ENCODE measurements around the gene GPD2.

GPD2 gene

GRCh38 chr2:156435718-156436496 lies at the start of gene GPD2:
TSS of gene GPD2 (plus strand) at chr2:156436379. CDS start at chr2:156476106, 39,727 bp downstream.
- no peaks in the 10 kb centered on the region for H3K4me1 ChIP-seq (ENCODE audit: insufficient read depth, insufficient read length)
- DNase-seq (ENCODE audit: low read depth, low spot score) = peak; percentile 84
- H3K9me3 ChIP-seq (ENCODE audit: insufficient read depth, low read length) = no peaks in the 10 kb centered on the region
- TF ChIP-seq SUZ12 (IDR thresholded peaks at IDR 0.05; ENCODE audit: extremely low read depth, insufficient read depth, insufficient read length) (no peak), YY1 (IDR thresholded peaks at IDR 0.05; ENCODE audit: insufficient read depth, insufficient read length) (no peak), ZNF274 (IDR thresholded peaks at IDR 0.05; ENCODE audit: low read depth, low read length) (no peak)
- H3K36me3 ChIP-seq (ENCODE audit: insufficient read depth, insufficient read length, low read length) = peaks cover under 1% of the 10 kb centered on the region
- peak within 1 kb of the TSS; percentile 97 for H3K9ac ChIP-seq (ENCODE audit: insufficient read length, low read depth)
- peak within 1 kb of the TSS; percentile 76 for H3K4me3 ChIP-seq (ENCODE audit: insufficient read length, low read depth)
- no peaks in the 10 kb centered on the region for H3K27me3 ChIP-seq (ENCODE audit: insufficient read depth, insufficient read length)

DNA sequence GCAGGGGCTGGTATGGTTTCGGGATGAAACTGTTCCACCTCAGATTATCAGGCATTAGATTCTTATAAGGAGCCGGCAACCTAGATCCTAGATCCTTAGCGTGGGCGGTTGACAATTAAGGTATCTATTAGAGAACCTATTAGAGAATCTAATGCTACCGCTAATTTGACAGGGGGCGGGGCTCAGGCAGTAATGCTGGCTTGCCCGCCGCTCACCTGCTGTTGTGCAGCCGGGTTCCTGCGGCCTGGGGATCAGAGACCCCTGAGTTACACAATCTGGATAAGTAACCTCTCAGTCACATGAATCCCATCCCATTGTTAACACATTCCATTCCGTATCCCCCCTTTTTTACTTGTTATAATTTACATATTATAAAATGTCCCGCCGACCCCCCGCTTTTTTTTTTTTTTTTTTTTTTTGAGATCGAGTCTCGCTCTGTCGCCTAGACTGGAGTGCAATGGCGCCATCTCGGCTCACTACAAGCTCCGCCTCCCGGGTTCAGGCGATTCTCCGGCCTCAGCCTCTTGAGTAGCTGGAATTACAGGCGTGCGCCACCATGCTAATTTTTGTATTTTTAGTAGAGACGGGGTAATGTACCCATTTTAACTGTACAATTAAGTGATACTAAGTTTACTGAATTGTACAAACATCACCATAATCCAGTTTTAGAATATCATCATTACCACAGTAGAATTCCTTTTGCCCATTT lies 42.0 kb upstream of the GPD2 start:
- Histone ChIP-seq H3K9me3 (ENCODE audit: insufficient read depth, low read length) (no peaks in the 10 kb centered on the region), H3K36me3 (ENCODE audit: insufficient read depth, insufficient read length, low read length) (no peaks in the 10 kb centered on the region), H3K27me3 (ENCODE audit: insufficient read depth, insufficient read length) (peaks cover 6% of the 10 kb centered on the region), H3K9ac (ENCODE audit: insufficient read length, low read depth) (no peak overlapping the region), H3K4me1 (ENCODE audit: insufficient read depth, insufficient read length) (no peaks in the 10 kb centered on the region), H3K4me3 (ENCODE audit: insufficient read length, low read depth) (no peak overlapping the region)
- DNase-seq (ENCODE audit: low read depth, low spot score) = no peak
- TF ChIP-seq YY1 (IDR thresholded peaks at IDR 0.05; ENCODE audit: insufficient read depth, insufficient read length) (no peak), SUZ12 (IDR thresholded peaks at IDR 0.05; ENCODE audit: extremely low read depth, insufficient read depth, insufficient read length) (no peak), ZNF274 (IDR thresholded peaks at IDR 0.05; ENCODE audit: low read depth, low read length) (no peak)

DNA sequence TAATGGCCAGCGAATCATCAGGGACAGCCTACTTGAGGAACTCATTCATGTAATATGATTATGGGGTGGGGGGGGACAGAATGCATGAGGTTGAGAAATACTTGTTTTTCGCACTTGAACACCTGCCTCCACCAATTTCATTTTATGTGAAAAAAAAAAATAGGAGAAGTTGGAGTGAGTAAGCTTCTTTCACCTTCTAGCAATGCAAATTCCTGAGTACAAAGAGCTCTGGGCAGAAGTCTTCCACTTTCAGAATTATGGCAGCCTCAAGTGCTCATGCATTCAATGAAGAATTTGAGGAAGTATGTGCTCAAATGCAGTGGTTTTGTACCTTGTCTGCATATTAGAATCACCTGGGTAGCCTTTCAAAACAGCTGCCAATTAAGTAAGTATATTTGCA lies 40.1 kb upstream of the GPD2 start:
- H3K27me3 ChIP-seq (ENCODE audit: insufficient read depth, insufficient read length) = peaks cover 11% of the 10 kb centered on the region
- no peaks in the 10 kb centered on the region for H3K36me3 ChIP-seq (ENCODE audit: insufficient read depth, insufficient read length, low read length)
- no peak overlapping the region for H3K4me3 ChIP-seq (ENCODE audit: insufficient read length, low read depth)
- DNase-seq (ENCODE audit: low read depth, low spot score) = no peak
- H3K4me1 ChIP-seq (ENCODE audit: insufficient read depth, insufficient read length) = no peaks in the 10 kb centered on the region
- H3K9ac ChIP-seq (ENCODE audit: insufficient read length, low read depth) = no peak overlapping the region
- TF ChIP-seq SUZ12 (IDR thresholded peaks at IDR 0.05; ENCODE audit: extremely low read depth, insufficient read depth, insufficient read length) (no peak), ZNF274 (IDR thresholded peaks at IDR 0.05; ENCODE audit: low read depth, low read length) (no peak), YY1 (IDR thresholded peaks at IDR 0.05; ENCODE audit: insufficient read depth, insufficient read length) (no peak)
- H3K9me3 ChIP-seq (ENCODE audit: insufficient read depth, low read length) = no peaks in the 10 kb centered on the region

DNA sequence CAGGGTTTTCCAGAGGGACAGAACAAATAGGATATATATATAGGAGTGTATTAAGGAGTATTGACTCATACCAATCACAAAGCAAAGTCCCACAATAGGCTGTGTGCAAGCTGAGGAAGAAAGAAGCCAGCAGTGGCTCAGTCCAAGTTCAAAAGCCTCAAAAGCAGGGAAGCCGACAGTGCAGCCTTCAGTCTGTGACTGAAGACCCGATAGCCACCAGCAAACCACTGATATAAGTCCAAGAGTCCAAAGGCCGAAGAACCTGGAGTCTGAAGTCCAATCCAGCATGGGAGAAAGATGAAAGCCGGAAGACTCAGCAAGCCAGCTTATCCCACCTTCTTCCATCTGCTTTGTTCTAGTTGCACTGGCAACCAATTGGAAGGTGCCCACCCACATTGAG lies 39.0 kb upstream of the GPD2 start:
- no peaks in the 10 kb centered on the region for H3K4me1 ChIP-seq (ENCODE audit: insufficient read depth, insufficient read length)
- H3K9ac ChIP-seq (ENCODE audit: insufficient read length, low read depth) = no peak overlapping the region
- no peak for DNase-seq (ENCODE audit: low read depth, low spot score)
- H3K36me3 ChIP-seq (ENCODE audit: insufficient read depth, insufficient read length, low read length) = no peaks in the 10 kb centered on the region
- H3K9me3 ChIP-seq (ENCODE audit: insufficient read depth, low read length) = no peaks in the 10 kb centered on the region
- no peak overlapping the region for H3K4me3 ChIP-seq (ENCODE audit: insufficient read length, low read depth)
- H3K27me3 ChIP-seq (ENCODE audit: insufficient read depth, insufficient read length) = peaks cover 11% of the 10 kb centered on the region
- TF ChIP-seq SUZ12 (IDR thresholded peaks at IDR 0.05; ENCODE audit: extremely low read depth, insufficient read depth, insufficient read length) (no peak), YY1 (IDR thresholded peaks at IDR 0.05; ENCODE audit: insufficient read depth, insufficient read length) (no peak), ZNF274 (IDR thresholded peaks at IDR 0.05; ENCODE audit: low read depth, low read length) (no peak)

GRCh38 chr2:156398176-156398575 lies 38.0 kb upstream of the GPD2 start:
- no peaks in the 10 kb centered on the region for H3K4me1 ChIP-seq (ENCODE audit: insufficient read depth, insufficient read length)
- no peak overlapping the region for H3K4me3 ChIP-seq (ENCODE audit: insufficient read length, low read depth)
- peaks cover 11% of the 10 kb centered on the region for H3K27me3 ChIP-seq (ENCODE audit: insufficient read depth, insufficient read length)
- no peaks in the 10 kb centered on the region for H3K9me3 ChIP-seq (ENCODE audit: insufficient read depth, low read length)
- no peaks in the 10 kb centered on the region for H3K36me3 ChIP-seq (ENCODE audit: insufficient read depth, insufficient read length, low read length)
- no peak for TF ChIP-seq SUZ12 (IDR thresholded peaks at IDR 0.05; ENCODE audit: extremely low read depth, insufficient read depth, insufficient read length)
- no peak for TF ChIP-seq ZNF274 (IDR thresholded peaks at IDR 0.05; ENCODE audit: low read depth, low read length)
- no peak for TF ChIP-seq YY1 (IDR thresholded peaks at IDR 0.05; ENCODE audit: insufficient read depth, insufficient read length)
- H3K9ac ChIP-seq (ENCODE audit: insufficient read length, low read depth) = no peak overlapping the region
- DNase-seq (ENCODE audit: low read depth, low spot score) = no peak

DNA sequence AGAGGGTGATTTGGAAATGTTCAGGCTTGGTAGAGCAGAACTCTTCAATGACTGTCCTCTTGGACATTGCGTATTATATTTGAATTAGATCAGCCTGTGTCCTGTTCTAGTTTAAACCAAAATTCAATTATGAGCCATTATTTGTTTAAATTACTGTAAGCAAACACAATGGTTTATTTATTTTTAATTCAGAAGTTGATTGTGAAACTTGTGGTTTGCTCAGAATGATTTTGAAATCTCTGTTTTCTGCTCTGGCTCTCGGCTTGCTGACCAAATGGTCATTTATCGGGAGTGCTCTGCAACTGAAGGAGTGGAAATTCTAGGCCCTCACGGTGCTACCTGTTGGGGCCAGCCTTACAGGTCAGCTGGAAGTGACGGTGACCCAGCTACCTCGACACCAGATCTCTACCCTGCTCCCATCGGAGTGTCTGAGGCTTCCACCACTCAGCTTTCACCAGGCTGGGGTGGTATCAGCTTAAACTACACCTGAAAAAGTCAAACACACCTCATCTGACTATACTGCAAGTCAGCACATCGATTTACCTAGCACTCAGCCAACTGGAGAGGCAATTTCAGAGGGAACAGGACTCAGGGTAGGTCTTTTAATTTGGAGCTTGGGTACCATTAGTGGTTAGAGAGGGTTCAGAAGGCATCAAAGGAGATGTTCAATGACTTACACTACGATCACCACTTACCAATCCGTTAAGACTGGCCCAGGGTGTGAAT lies 36.8 kb upstream of the GPD2 start:
- H3K36me3 ChIP-seq (ENCODE audit: insufficient read depth, insufficient read length, low read length) = no peaks in the 10 kb centered on the region
- TF ChIP-seq SUZ12 (IDR thresholded peaks at IDR 0.05; ENCODE audit: extremely low read depth, insufficient read depth, insufficient read length) (no peak), YY1 (IDR thresholded peaks at IDR 0.05; ENCODE audit: insufficient read depth, insufficient read length) (no peak), ZNF274 (IDR thresholded peaks at IDR 0.05; ENCODE audit: low read depth, low read length) (no peak)
- peaks cover 11% of the 10 kb centered on the region for H3K27me3 ChIP-seq (ENCODE audit: insufficient read depth, insufficient read length)
- no peaks in the 10 kb centered on the region for H3K4me1 ChIP-seq (ENCODE audit: insufficient read depth, insufficient read length)
- no peak for DNase-seq (ENCODE audit: low read depth, low spot score)
- peak overlapping the region; percentile 79 for H3K4me3 ChIP-seq (ENCODE audit: insufficient read length, low read depth)
- H3K9ac ChIP-seq (ENCODE audit: insufficient read length, low read depth) = no peak overlapping the region
- H3K9me3 ChIP-seq (ENCODE audit: insufficient read depth, low read length) = no peaks in the 10 kb centered on the region

Data from NT2/D1 (cell line).